HG02884 (cell line): Measurements from ENCODE around the gene GSTM3.
"Not testable (repeated sequence)": the region's sequence is repeated elsewhere in the genome, so short reads cannot be mapped to it uniquely, and the experiment has no call there.

Experiments
- ATAC-seq: cut with Tn5 transposase; IDR thresholded peaks from one replicate; pipeline ENCODE4 v1.9.1; 2021; ENCODE audit warnings: mild to moderate bottlenecking, moderate library complexity; ENCODE audit not compliant: unreplicated experiment

The GSTM3 gene

GRCh38 chr1:109776206-109776835 lies 35.5 kb upstream of the GSTM3 start:
- no peak for ATAC-seq

- no peak for ATAC-seq
Observed at GRCh38 chr1:109775398-109775797, 34.6 kb upstream of the GSTM3 start.

GRCh38 chr1:109773900-109774485 lies 33.2 kb upstream of the GSTM3 start:
- ATAC-seq: no peak

GRCh38 chr1:109773203-109773899 lies 32.5 kb upstream of the GSTM3 start:
- ATAC-seq: peak; percentile 65

- ATAC-seq: no peak
Observed at GRCh38 chr1:109772658-109773202, 31.9 kb upstream of the GSTM3 start.

- no peak for ATAC-seq
Observed at GRCh38 chr1:109771712-109772657, 31.1 kb upstream of the GSTM3 start.

GRCh38 chr1:109770331-109771095 lies 29.7 kb upstream of the GSTM3 start:
- no peak for ATAC-seq

- ATAC-seq: no peak
Observed at GRCh38 chr1:109769330-109770078, 28.7 kb upstream of the GSTM3 start.

- ATAC-seq: no peak
Observed at GRCh38 chr1:109768820-109769219, 28.0 kb upstream of the GSTM3 start.

- no peak for ATAC-seq
Observed at GRCh38 chr1:109768335-109768650, 27.5 kb upstream of the GSTM3 start.

GRCh38 chr1:109767637-109768334 lies 26.9 kb upstream of the GSTM3 start:
- ATAC-seq: no peak

- not testable (repeated sequence) for ATAC-seq
Observed at GRCh38 chr1:109766991-109767636, 26.3 kb upstream of the GSTM3 start.

GRCh38 chr1:109765896-109766615 lies 25.2 kb upstream of the GSTM3 start:
- no peak for ATAC-seq

- ATAC-seq: no peak
Observed at GRCh38 chr1:109765483-109765815, 24.6 kb upstream of the GSTM3 start.

- no peak for ATAC-seq
Observed at GRCh38 chr1:109764561-109765482, 24.0 kb upstream of the GSTM3 start.

GRCh38 chr1:109763646-109764415 lies 23.0 kb upstream of the GSTM3 start, which contains the start of gene EPS8L3:
Gene EPS8L3 (minus strand): TSS chr1:109763923. CDS start chr1:109761749, 2,174 bp downstream.
- ATAC-seq: no peak
